Adrenal gland (tissue), 5 donors: ENCODE measurements around the gene FHL1.

Experiments
- POLR2A ChIP-seq, 2 donors: fragments of 450-650 bp; IDR thresholded peaks; one replicate each; pipeline ENCODE4 v1.6.1; 2017; ENCODE audit warnings: antibody characterized with exemption in 2 of 2, mild to moderate bottlenecking in 2 of 2, moderate library complexity in 1 of 2
- TF ChIP-seq, protein P1 (sequence below), 6 experiments: fragments of 450-650 bp in 4 of 6; fragments of 200-600 bp in 2 of 6; sonication (generic) in 1 of 6; IDR thresholded peaks; 1 replicate in 5 of 6; 2 replicates in 1 of 6; pipeline versions ENCODE4 v1.5.1 to v1.8.0; 2016 to 2021; ENCODE audit warnings: antibody characterized with exemption in 6 of 6, mild to moderate bottlenecking in 2 of 6, moderate library complexity in 1 of 6
- donor health status: DM: no; HTN: no; CAD: no.

DNA sequence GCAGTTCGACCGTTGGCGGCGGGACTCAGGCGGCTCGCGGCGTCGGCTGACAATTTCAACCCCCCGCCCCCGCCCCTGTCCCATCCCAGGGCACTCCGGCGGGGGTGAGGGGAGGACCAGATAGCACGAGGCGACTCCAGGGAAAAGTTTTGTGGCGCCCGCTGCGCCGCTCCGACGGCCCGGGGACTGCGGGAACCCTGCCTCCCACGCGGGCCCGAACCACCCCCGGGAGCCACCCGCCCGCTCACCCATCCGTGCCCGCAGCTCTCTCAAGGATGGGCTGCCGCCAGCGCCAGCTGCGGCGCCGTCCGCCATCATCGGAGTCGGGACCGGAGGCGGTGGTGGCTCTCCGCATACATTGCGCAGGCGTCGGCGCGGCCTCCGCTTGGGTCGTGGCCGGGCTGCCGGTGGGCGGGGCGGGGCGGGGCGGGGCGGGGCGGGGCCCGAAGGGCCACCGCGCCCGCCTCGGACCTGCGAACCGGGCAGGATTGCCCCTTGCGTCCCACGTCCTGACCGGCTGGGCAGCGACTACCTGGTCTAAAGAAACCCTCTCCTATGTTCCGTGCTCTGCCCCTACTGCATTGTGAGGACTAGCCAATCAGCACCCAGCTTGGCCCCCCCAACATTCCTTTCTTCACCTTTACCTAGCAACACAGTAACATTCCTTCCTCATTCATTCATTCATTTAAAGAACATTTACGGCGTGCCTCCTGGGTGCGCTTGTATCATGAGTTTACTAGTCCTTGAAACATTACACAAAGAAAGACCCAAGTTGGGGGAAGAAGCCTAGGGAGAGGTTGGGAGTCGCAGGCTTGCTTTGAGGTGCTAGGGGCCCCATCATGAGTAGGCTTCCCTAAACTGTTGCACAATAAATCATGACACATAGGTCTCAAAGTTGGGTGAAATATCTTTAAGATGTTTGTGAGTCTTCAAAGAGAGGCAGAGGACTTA, 104.0 kb downstream of the FHL1 start, which contains the start of gene MAP7D3:
- TF ChIP-seq, protein P1, sequence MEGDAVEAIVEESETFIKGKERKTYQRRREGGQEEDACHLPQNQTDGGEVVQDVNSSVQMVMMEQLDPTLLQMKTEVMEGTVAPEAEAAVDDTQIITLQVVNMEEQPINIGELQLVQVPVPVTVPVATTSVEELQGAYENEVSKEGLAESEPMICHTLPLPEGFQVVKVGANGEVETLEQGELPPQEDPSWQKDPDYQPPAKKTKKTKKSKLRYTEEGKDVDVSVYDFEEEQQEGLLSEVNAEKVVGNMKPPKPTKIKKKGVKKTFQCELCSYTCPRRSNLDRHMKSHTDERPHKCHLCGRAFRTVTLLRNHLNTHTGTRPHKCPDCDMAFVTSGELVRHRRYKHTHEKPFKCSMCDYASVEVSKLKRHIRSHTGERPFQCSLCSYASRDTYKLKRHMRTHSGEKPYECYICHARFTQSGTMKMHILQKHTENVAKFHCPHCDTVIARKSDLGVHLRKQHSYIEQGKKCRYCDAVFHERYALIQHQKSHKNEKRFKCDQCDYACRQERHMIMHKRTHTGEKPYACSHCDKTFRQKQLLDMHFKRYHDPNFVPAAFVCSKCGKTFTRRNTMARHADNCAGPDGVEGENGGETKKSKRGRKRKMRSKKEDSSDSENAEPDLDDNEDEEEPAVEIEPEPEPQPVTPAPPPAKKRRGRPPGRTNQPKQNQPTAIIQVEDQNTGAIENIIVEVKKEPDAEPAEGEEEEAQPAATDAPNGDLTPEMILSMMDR (IDR thresholded peaks at IDR 0.05): no peak
- peak in 1 of 2 donors; percentile 46 for TF ChIP-seq POLR2A (IDR thresholded peaks at IDR 0.05)
